ENCODE measurements around the gene MAP3K4. TPM values are rescaled to one million over a fixed set of nuclear protein-coding genes. Genes with fewer than 3 reads are reported as not detected.

MAP3K4 gene
- total RNA-seq, 1 donor from 2014 or later = 45.7 TPM

DNA sequence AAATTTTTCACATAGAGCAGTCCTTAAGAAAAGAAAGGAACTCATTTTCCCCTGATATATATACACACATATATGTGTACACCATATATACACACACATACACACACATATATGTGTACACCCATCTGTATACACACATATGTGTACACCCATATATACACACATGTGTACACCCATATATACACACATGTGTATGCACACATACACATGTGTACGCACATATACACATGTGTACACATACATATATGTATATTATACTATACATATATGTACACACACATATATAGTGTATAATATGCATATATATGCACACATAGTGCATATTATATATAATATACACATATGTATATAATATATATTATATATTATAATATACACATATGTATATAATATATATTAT is 9.1 kb downstream of the MAP3K4 start:
- DNase-seq = no peak

DNA sequence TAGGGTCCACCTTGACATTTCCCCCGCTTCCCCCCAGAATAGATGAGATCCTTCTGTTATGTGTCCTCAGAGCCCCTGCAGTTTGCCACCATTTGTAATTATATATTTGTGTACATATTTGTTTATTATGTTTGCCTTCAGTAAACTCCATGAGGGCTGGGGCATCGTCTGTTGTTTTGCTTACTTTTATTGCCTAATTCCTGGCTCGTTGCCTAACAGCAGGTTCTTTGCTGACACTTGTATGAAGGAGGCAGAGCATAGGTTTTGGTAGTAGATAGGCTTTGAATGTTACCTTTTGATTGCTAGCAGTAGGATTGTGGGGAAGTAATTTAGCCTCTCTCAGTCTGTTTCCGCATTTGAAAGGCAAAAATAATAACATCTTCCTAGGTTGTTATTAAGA is 9.9 kb downstream of the MAP3K4 start:
- DNase-seq = no peak

DNA sequence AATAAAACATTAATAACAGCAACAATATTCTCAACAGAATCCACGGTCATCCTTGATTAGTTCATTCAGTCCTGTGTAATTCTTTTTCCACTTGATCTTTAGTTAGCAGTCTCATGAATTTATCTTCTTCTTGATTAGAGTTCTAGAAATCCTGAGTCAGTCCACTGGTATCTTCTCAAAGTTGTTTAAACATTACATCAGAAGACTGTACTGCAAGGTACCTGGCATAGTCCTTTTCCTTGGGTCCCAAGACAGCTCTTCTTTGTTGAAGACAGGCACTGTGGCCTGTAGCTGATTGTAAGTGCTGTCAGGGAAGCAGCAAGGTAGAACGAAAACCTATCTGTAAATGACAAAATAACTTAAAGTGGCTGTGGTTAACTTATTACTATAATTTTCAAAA is 11.8 kb downstream of the MAP3K4 start:
- no peak for DNase-seq

DNA sequence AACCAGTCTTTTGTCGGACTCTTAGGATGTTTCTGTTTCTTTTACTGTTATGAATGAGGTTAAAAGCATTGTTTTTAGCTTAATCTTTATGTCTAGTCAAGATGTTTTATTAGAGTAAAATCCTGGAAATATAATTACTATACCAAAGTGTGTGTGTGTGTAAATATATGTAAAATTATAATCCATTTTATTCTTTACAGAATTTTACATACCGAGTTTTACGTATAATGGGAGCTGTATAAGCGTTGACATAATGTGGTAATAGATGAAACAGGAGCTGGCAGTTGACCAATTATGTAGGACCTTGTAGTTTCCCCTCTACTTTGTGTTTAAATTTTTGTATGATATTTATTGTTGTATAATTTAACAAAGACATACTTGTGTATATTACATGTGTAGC is 16.7 kb downstream of the MAP3K4 start:
- no peak for DNase-seq

DNA sequence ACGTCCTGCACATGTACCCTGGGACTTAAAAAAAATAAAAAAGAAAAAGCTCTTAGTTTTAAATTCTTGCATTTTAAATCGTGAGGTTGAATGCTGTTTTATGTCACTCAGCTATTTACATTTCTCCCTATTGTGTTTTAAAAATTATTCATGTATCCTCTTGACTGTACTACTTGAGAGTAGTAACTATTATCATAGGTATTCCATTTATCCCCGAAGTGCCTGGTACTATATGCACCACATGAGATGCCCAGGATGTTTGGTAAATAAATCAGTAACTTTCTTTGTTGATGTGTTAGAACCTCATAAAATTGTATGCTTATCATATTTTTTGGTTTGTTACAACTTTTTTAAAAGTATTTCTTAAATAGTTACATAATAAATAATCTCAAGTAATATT is 18.4 kb downstream of the MAP3K4 start:
- DNase-seq = no peak

DNA sequence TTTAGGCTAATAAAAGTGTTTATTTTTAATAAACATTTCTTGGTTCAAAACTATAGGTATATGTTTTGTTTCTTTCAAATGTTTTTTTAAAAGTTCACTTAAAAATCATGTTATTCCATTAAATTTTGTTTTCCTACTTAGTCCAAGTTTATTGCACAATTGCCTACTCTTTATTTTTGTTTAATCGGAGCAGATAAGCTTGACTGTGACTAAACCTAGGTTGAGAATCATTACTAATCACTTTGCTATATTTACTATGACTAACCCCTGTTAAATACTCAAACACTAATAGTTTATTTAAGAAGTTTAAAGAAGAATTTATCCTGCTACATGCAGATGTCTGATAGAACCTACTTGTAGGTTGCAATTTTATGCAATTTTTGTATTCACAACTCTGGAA is 18.8 kb downstream of the MAP3K4 start:
- DNase-seq = no peak

DNA sequence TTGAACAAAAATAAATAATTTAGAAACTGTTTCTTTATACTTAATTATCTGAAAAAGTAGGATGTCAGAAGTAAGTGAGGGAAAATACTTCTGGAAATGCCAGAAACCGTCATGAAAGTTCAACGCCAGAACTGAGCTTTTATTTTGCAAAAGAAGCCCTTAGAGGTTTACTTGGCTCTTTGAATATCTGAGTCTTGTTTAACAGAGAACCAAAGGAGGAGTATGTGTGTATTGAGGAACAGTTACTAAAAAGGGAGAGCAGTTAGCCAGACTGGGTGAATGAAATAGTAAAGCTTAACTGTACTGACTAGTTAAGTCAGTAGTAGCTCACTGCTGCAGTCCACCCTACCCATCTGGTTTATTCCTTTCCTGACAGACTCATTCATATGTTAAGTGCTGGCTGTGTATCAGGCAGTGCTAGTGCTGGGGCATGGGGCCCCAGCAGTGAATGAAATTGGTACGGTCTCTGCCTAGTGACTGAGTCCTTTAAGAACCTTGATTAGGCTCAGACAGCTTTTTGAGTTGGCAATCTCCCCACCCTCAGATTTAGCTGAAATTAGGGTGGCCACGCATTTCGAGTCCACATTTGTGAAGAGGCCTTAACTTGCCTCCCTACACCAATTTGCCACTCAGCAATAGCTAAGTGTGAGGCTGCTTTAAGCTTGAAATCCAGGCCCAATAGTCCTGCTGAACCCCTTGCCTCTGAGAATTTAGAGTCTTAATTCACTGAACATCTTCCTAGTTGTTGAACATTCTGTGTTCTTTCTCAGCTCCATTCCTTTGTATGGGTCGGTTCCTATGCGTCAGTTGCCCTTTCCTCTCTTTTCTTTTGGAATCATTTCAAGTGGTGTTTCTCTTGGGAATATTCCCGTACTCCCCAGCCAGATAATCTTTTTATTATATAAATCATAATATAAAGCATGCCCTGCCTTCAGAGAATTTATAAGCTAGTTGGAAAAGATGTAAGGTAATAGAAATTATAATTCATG is 20.2 kb downstream of the MAP3K4 start:
- DNase-seq = no peak

DNA sequence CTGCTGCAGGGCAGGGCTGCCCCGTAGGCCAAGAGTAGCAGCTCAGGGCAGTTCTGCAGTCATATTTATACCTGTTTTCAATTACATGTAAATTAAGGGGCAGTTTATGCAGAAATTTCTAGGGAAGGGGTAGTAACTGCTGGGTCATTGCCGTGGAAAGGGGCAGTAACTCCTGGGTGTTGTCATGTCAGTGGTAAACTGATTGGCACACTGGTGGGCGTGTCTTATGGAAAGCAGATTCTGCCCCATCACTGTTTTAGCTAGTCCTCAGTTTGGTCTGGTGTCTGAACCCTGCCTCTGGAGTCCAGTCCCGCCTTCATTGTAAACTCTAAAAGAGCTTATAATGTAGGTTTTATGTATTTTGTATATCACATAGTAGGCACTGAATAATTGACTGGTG is 22.1 kb downstream of the MAP3K4 start:
- no peak for DNase-seq

DNA sequence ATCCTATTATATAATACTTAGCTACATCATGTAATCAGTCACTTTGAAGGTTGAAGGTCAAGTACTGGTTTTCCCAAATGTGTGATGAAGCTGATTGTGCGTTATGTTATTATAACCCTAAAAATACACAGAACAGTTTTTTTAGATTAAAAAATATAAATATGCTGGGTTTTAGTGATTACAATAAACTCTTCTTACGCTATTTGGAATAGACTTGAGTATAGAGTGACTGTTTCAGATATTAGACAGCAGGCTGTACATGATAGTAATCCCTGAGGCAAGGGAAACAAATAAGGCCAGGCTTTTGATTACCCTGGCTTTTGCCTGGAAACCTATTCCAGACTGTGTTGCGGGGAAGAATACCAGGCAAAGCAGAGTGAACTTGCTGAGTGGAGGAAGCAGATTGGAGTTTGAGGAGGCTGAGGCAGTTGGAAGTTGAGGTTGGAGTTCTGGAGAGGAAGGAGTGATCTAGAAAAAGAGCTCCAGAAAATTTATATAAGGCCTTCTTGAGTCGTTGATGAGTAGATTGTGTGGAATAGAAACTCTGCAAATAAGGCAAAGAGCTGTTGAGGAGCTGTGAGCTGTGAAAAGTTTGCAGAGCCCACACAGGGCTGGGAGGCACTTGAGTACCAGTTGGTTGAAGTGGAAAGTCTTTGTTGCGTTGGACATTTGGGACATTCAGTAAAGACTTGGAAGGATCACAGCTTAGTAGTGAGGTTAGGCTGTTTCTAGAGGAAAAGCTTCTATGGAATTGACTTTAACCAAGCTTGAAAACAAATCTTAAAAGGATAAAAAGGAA is 26.4 kb downstream of the MAP3K4 start:
- DNase-seq = no peak

DNA sequence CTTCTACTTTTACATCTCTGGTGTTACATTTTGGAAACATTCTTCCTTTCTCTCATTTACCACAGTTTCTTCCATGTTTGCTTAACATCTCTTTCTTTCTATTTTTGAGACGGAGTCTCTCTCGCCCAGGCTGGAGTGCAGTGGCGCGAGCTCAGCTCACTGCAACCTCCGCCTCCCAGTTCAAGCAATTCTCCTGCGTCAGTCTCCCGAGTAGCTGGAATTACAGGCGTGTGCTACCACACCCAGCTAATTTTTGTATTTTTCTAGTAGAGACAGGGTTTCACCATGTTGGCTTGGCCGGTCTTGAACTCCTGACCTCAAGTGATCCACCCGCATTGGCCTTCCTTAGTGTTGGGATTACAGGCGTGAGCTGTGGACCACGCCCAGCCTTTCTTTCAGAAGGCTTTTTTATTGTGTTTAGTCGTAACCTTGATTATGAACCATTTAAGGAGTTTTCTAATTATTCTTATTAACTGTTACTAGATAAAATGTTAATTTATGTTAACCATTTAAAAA is 27.8 kb downstream of the MAP3K4 start:
- no peak for DNase-seq

DNA sequence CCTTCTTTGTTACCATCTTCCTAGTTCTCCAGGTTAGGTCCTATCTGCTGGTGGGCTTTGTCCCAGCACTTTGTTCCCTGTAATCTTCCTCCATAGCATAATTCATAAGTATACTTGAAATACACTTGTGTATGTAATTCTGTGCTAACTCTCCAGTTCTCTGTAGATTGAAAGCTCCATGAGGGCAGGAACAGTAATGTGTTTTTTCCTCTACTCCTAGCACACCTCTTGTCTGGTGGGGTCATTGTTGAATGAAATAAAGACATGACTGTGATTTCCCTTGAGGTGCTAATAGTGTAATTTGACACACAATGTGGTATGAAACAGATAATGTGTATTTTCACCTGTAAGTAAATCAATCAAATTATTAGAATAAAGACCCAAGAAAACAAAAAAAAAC is 30.0 kb downstream of the MAP3K4 start:
- no peak for DNase-seq

DNA sequence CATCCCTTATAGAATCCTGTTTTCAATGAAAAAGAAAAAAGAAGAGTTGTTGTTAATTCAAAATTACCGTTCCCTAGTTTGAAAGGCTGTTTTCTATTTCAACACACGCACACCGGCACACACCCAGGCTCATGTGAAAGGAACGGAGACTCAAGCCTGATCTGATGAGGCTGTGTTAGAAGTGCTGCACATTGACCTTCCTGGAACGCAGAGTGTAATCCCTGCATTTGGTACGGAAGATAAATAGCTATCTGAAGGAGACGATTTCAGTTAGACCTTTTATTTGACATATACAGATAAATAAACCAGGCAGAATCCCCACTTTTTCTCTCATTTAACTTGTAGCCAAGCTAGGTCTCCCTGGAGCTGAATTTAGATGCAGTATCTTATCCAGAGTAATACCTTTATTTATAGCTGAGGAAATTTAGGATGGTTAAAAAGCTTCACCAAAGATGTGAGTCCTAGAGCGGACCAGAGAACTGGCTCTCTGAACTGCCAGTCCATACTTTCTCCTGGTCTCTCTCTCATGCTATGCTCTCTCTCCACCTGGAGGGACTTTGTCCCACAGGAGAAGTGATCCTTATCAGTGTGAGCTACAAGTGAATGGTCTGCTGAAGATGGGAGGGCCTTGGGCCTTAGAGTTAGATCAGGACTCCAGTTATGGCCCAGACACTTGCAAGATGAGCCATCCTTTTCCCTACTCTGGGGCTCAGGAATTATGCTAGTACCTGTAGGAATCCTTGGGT is 30.6 kb downstream of the MAP3K4 start:
- DNase-seq = no peak

DNA sequence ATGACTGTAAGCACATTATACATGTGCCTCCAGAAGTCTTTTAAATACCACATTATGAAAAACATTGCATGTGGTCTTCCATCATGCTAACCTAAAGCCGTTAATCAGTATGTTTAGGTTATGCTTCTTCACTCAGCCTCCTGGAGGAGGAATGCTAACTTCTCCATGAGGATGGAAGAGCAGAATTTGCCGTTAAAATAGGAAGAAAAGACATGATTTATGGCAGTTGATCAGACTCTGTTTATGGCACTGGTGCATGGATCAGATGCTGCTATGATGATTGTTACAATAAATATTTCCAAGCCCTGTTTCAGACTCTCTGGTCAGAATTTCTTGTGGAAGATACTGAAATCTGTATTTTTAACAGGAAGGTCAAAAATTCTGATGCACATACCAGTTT is 31.7 kb downstream of the MAP3K4 start:
- no peak for DNase-seq

DNA sequence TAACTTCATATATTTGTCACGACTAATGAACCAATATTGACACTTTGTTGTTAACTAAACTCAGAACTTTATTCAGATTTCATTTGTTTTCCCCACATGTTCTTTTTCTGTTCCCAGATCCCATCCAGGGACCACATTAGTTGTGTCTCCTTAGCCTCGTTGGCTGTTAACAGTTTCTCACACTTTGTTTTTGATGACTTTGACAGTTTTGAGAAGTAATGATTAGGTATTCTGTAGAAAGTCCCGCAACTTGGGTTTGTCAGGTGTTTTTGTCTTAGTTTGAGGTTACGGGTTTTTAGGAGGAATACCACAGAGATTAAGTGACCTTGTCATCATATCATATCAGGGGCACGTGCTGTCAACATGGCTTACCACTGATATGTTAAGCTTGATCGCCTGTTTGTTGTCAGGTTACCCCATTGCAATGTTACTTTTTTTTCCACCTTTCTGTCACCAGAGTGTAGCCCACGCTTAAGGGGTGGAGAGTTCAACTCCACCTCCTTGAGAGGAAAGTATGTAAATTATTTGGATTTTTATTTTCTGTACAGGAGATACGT is 32.9 kb downstream of the MAP3K4 start:
- no peak for DNase-seq

DNA sequence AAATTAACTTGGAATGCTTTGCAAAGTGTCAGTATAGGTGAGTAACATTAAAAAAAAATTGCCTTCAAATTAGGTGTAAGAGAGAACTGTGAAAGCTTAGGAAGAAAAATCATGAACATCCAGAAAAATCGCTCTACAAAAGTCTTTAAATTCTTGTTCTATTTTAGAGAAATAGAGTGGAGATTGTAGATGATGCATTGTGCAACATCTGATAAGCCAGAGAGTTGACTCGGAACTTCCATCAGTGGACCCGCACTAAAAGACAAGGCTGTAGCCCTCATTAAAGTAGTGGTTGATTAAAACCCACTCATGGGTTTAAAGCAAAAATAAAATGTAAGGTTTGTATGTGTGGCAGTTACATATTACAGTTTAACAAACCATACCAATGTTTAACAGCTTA is 35.8 kb downstream of the MAP3K4 start:
- DNase-seq = no peak

DNA sequence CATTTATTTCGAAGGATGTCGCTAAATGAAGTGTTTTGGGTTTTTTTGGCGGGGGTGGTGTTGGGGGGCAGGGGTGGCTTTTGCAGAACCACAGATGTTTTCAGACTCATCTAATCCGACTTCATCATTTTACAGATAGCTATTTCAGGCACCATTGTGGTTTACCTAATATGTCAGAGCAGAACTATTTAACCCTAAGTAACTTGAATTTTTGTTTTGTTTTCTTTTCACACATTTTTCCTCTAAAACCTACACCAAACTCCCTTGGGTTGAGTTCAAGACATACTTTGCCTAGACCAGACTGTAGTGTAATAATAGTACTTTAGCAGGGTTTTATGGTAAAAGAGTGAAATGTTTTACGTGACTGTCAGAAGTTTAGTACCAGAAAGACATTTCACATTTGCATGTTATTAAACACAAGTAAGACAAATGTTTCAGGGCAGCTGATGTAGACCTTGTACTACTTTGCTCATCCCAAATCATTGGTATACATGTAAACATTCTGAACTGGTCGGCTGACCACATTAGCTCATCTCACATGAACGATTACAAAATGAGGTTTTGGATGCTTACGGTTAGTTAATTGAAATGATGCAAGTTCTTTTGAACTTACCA is 37.7 kb downstream of the MAP3K4 start:
- no peak for DNase-seq

DNA sequence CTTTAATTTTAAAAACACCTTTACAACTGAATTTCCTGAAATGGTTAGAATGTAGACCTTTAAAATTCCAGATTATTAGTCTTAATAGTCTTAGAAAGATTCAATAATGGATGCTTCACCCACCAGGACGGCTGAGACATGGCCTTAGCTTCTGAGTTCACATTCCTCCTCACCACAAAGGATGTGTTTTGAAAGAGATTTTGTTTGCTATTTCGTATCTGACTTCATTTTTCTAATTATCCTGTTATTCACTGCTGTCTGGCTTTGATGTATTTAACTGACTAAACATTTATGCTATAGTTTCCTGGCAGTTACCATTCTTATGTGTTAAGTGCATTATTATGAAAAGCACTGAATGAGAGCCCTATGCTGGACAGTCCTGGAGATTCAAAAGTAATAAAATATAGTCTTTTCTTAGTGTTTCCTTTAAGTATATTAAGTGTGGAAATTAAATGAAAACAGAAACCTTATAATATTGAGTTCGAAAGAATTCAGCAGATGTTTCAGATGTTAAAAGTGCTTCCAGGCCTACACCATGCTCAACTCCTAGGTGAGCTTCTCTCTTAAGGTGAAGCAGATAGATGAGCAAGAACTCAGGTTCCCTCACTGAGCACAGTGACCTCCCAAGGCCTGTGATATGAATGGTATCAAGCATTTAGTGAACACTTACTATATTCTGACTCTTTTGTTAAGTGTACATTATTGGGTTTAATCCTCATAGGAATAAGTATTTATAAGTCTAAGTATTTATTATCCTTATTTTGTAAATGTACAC is 40.3 kb downstream of the MAP3K4 start:
- DNase-seq = no peak

DNA sequence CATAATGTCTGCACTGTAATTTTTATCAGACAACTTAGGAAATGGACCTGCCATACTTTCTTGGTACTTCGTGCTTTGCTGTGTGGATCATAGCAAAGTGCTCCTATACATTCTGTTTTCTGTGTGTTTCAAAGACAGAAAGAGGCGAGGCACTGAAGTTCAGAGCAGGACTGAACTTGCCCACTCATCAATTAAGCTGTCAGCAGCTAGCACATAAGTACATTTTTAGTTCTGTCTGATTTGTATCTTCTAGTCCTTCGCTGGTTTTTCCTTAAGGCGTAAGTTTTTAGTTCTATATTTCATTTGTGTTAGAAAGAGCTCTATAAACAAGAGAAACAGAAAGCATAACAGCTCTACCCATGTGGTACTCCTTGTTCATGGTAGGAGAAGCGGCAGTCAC is 42.1 kb downstream of the MAP3K4 start:
- no peak for DNase-seq

DNA sequence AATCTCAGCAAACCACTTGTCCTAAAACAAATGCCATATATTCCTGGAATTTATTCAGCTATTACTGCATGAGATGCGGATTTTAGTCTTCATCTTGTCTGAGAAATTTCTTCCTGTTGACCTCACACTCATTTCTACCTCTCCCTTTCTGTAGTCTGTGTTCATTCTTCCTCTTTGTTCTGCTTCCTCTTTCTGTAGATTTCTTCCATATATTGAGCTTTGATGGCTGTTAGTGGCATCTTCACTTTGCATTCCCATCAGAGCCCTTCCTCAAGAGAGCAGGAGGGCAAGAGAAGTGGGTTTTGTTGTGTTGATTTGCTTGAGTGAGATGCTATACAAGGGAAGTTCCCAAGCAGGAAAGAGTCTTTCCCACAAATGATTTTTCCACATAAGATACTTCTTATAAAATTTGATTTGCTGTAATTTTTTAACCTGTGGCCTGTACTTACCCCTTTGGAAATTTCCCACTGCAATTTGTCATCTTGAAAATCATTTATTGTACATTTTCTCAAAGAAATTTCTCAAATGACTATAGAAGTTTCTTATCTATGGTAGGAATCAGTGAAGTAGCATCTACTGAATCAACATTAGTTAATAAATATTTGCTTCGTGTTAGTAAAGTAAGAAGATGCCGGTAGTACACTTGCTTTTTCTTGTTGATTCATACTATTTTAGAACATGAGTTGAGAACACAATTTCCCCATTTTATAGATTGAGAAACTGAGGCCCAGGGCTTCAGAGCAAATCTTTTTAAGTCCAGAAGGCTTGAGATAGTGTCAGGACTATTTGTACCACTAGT is 43.8 kb downstream of the MAP3K4 start:
- DNase-seq = no peak

DNA sequence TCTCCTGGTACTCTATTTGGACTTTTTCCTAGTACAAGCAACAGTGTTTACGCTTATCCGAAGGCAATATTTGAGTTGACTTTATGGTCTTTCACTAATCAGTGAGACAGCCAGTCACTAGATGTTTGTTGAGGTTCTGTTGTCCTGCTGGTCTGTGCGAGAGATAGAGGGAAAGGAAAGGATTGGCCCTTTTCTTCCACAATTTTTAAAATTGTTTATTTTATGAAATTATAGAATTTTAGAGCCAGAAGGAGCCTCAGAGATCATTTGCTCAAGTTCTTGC is 44.4 kb downstream of the MAP3K4 start:
- DNase-seq = no peak
